GM18505 (cell line): ENCODE data around the gene RAD21L1.

Source experiments
- ATAC-seq: cut with Tn5 transposase; IDR thresholded peaks from one replicate; pipeline ENCODE4 v1.9.1; 2021; ENCODE audit not compliant: unreplicated experiment
- POLR2A ChIP-seq: IDR thresholded peaks from 4 replicates; pipeline ENCODE4 v1.6.1; 2011; ENCODE audit warnings: borderline replicate concordance; ENCODE audit not compliant: insufficient read depth, insufficient read length; ENCODE audit errors: extremely low read depth

The RAD21L1 gene

GRCh38 chr20:1297486-1297885 lies 71.6 kb downstream of the RAD21L1 start:
- no peak for ATAC-seq
- TF ChIP-seq POLR2A: no peak

- ATAC-seq: no peak
- TF ChIP-seq POLR2A: no peak
Measured at GRCh38 chr20:1298166-1298565, 72.3 kb downstream of the RAD21L1 start.

DNA sequence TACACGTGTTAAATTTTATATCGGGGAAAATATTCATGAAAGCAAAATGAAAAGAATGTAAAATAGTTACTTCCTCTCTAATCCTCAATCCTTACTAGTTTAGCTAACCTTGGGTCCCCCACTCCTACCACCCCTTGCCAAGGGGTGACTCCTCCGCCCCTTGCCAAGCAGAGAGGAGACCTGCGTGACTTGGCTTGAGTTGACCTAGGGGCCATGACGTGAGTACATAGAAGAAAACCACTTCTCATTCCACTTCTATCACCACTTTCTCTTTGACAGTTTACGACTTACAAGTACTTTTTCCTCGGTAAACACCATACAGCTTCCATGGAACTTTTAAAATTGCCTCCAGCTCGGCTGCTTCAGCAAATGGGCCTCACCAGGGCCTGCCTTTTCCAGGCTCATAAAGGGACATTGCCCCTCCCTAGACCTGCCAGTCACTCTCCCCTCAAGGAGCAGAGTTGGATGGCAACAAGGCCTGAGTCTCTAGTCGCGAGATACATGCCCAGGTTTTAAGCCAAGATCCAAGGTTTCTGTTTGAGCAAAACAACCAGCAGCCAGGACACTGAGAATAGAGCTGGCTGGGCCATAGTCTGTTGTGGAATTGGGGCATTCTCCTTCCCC lies 73.2 kb downstream of the RAD21L1 start:
- TF ChIP-seq POLR2A: no peak
- no peak for ATAC-seq

GRCh38 chr20:1299522-1299921 lies 73.7 kb downstream of the RAD21L1 start:
- ATAC-seq: no peak

GRCh38 chr20:1300083-1300840 lies 74.4 kb downstream of the RAD21L1 start:
- no peak for TF ChIP-seq POLR2A
- no peak for ATAC-seq

More at GRCh38 chr20:1299522-1299921, 73.7 kb downstream of the RAD21L1 start:
- no peak for TF ChIP-seq POLR2A

GRCh38 chr20:1301031-1301529 lies 75.2 kb downstream of the RAD21L1 start:
- no peak for ATAC-seq
- TF ChIP-seq POLR2A: no peak

DNA sequence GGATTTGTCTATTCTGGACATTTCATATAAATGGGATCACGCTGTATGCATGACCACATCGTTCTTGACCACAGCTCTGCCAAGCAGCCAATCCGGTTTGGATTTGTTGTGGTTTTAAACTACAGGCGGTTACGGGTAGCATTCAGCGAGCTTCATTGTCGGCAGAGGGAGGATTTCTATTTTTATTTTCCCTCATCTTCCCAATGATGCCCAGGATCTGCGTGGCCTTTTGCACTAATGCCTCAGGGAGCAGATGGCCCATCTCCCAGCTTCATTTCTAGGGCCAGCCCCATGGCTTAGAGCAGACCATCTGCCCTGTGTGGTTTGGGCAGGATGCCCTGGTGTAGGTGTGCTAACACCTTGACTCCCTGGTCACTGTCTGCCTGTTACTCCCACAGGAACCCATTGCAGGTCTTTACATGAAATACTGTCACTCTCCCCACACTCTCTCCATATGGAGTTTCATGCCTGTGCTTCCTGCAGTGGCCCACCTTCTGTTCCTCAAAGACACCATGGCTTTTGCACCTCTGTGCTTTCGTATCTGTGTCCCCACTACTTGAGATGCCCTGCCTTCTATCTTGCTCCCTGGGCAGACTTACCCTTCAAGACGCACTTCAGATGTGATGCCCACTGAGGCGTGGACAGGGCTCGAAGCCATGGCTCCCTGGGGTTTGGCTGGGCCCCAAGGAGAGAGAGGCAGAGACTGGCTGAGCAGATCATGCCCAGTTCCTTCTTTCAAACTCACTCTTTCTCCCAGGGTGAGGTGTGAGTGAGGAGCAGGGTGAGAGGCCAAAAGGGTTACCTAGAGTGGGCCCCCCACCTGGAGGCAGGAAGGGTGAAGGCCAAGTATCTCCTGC lies 77.1 kb downstream of the RAD21L1 start:
- ATAC-seq: no peak
- TF ChIP-seq POLR2A: no peak

DNA sequence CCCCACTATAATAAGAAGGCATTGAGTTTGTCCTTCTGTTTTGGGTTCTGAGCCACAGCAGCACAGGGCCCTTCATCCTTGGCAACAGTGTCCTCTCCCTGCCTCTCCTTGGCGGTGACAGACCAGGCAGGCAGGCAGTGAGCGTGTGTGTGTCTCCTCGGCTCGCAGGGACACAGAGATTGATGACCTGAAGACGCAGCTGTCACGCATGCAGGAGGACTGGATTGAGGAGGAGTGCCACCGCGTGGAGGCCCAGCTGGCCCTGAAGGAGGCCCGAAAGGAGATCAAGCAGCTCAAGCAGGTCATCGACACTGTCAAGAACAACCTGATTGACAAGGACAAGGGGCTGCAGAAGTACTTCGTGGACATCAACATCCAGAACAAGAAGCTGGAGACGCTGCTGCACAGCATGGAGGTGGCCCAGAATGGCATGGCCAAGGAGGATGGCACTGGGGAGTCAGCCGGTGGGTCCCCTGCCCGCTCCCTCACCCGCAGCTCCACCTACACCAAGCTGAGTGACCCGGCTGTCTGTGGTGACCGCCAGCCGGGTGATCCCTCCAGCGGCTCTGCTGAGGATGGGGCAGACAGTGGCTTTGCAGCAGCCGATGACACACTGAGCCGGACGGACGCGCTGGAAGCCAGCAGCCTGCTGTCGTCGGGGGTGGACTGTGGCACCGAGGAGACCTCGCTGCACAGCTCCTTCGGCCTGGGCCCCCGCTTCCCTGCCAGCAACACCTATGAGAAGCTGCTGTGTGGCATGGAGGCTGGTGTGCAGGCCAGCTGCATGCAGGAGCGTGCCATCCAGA lies 79.1 kb downstream of the RAD21L1 start:
- ATAC-seq: no peak

More for the DNA sequence above, 79.1 kb downstream of the RAD21L1 start:
- TF ChIP-seq POLR2A: no peak
